Panc1 (cell line): ENCODE data around the gene CACNA1B.
"Not testable (repeated sequence)": the region's sequence is repeated elsewhere in the genome, so short reads cannot be mapped to it uniquely, and the experiment has no call there.

ENCODE experiments used
- SIN3A ChIP-seq: IDR thresholded peaks from 2 replicates; pipeline ENCODE4 v1.6.1; 2012; ENCODE audit warnings: low read depth, mild to moderate bottlenecking, low read length, moderate library complexity, borderline replicate concordance; ENCODE audit not compliant: insufficient read depth
- TF ChIP-seq, protein P1 (sequence below): fragments of 450-650 bp; IDR thresholded peaks from 2 replicates; pipeline ENCODE4 v1.5.1; 2017; ENCODE audit warnings: mild to moderate bottlenecking

DNA sequence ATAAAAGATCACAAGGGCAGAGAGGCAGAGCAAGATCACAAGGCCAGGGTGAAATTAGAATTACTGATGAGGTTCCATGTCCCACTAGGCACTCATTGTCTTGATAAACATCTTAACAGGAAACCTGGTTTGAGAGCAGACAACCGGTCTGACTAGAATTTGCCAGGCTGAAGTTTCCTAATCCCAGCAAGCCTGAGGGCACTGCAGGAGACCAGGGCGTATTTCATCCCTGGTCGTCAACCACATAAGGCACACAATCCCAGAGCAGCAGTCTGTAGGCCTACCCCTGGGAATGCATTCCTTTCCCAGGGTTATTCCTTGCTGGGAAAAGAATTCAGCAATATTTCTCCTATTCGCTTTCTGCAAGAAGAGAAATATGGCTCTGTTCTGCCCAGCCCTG is 214.5 kb downstream of the CACNA1B start:
- TF ChIP-seq, protein P1, sequence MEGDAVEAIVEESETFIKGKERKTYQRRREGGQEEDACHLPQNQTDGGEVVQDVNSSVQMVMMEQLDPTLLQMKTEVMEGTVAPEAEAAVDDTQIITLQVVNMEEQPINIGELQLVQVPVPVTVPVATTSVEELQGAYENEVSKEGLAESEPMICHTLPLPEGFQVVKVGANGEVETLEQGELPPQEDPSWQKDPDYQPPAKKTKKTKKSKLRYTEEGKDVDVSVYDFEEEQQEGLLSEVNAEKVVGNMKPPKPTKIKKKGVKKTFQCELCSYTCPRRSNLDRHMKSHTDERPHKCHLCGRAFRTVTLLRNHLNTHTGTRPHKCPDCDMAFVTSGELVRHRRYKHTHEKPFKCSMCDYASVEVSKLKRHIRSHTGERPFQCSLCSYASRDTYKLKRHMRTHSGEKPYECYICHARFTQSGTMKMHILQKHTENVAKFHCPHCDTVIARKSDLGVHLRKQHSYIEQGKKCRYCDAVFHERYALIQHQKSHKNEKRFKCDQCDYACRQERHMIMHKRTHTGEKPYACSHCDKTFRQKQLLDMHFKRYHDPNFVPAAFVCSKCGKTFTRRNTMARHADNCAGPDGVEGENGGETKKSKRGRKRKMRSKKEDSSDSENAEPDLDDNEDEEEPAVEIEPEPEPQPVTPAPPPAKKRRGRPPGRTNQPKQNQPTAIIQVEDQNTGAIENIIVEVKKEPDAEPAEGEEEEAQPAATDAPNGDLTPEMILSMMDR: not testable (repeated sequence)
- TF ChIP-seq SIN3A: not testable (repeated sequence)
